Pancreas (tissue), 10 donors: ENCODE measurements around the gene CHID1. TPM values are rescaled to one million over a fixed set of nuclear protein-coding genes. Genes with fewer than 3 reads are reported as not detected.

Experiments used
- ATAC-seq, 4 donors: fragments of 200-7000 bp; cut with Tn5 transposase; one replicate each; pipeline versions ENCODE4 v1.8.0 to v1.9.1; 2020; ENCODE audit warnings: mild to moderate bottlenecking in 4 of 4, moderate library complexity in 4 of 4
- DNase-seq, 6 donors: peaks; one replicate each; pipeline ENCODE4 v3.0.0-alpha.2; 2020
- FAIRE-seq: peaks from 2 replicates; lab custom pipeline; 2012; peaks lifted over from hg19 to GRCh38; lab: Jason Lieb, UNC
- H3K27ac ChIP-seq, 4 donors: fragments of 200-600 bp; sonication (generic); 1 replicate in 3 of 4; 2 replicates in 1 of 4; pipeline versions ENCODE4 v1.5.0 to v1.8.0; 2020
- H3K27me3 ChIP-seq, 4 donors: fragments of 200-600 bp; one replicate each; pipeline ENCODE4 v1.8.0; 2021
- H3K36me3 ChIP-seq, 3 donors: fragments of 200-600 bp; sonication (generic) in 1 of 3; one replicate each; pipeline versions ENCODE4 v1.5.0 to v1.8.0; 2020 to 2021
- H3K4me1 ChIP-seq, 3 donors: fragments of 200-600 bp; one replicate each; pipeline ENCODE4 v1.8.0; 2021
- H3K4me3 ChIP-seq, 4 donors: fragments of 200-600 bp; sonication (generic) in 2 of 4; one replicate each; pipeline versions ENCODE4 v1.5.0 to v1.8.0; 2020 to 2021
- H3K9me3 ChIP-seq, 4 donors: fragments of 200-600 bp; one replicate each; pipeline ENCODE4 v1.8.0; 2021
- WGBS, 2 donors: extraction: QIAGEN DNeasy Blood & Tissue Kit; methylation state at CpG; one replicate each; pipeline ENCODE4 v1.1.7; 2013; 5-methylcytosine and 5-hydroxymethylcytosine counted together
- intact Hi-C, 3 donors: fragments of 100-400 bp; cut with DNase I; formaldehyde crosslinking; loops; one replicate each; pipeline versions ENCODE4 v1.11.1 to v1.14.2; 2022
- polyA plus RNA-seq, 2 donors: library from polyadenylated mRNA; stranded (reverse); fragments of 200-250 nt; gene quantifications; one replicate each; pipeline ENCODE4 v1.2.3, GENCODE V29; 2013
- total RNA-seq, 6 donors: library from RNA; stranded (reverse); fragmentation: NEBNext Ultra II Directional in 4 of 6; extraction: Animal tissue kit (Norgen Biotek cat#: 25700) in 4 of 6; gene quantifications; one replicate each; pipeline versions ENCODE4 v1.2.1 to v1.2.4, GENCODE V29; 2021 to 2023
- TF ChIP-seq, protein P1 (sequence below), 4 donors: fragments of 200-600 bp; sonication (generic) in 3 of 4; IDR thresholded peaks; one replicate each; pipeline versions ENCODE4 v1.5.0 to v1.8.0; 2021; ENCODE audit warnings: antibody characterized with exemption in 4 of 4
- donor health status: healthy with polysubstance abuse.
- donor health status: DM: no; HTN: no; CAD: no; lungs with moderate emphysema.
- donor health status: DM: no; HTN: no; CAD: no.
- donor health status: control.
- donor health status: control.
- donor health status: Bipolar disorder and iron deficiency.
- donor health status: DM: yes; HTN: yes; CAD: no.
- donor health status: DM: no; HTN: no; CAD: no.
- donor health status: DM: no; HTN: no; CAD: no.
- donor health status: DM: yes; HTN: yes; CAD: no.

CHID1 gene
- total and polyA plus RNA-seq, 8 donors = 41.7 to 86.0 (median 62.1) TPM

DNA sequence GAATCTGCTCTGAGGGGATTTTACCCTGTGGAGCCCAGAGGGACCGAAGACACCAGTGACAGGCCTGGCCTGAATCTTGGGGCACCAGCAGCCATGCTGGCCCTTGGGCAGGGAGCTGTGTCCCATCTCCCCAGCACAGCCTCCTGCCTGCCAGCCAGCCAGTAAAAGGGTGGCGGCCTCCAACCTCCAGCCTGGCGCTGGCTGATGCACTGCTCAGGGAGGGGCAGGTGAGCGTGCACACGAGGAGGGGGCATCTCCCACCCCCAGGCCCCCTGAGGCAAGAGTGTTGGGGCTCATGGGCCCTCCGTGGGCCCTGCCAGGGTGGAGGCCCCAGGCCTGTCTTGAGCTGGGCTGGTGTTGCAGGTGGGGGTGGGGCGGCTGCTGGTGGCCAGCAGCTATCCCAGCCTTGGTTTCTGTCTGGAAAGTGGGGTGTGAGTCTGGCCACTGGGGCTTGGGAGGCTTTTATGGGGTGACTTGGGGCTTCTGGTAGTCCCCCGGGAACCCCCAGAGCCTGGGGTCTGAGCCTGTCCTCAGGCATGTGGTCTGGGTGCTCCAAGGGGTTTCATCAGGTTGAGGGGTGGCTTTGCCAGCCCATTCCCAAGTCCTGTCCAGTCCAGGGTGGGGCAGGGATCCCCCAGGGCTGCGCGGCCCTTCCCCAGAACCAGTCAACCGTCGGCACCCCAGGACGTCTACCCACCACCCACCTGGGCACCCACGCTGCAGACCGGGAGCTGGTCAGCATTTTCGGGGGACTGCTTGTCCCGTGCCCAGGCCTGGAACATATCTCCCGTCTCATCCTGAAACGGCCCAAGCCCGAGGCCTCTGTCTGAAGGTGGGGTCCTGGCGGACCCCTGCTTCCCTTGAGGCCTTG, 50.1 kb downstream of the CHID1 start:
- H3K4me3 ChIP-seq = no peak overlapping the region
- H3K27me3 ChIP-seq = no peaks in the 10 kb centered on the region
- no peaks in the 10 kb centered on the region for H3K9me3 ChIP-seq
- no peaks in the 10 kb centered on the region for H3K36me3 ChIP-seq
- intact Hi-C loops = no loop called here
- no peak for FAIRE-seq
- 77 to 86% methylated on average over 21 of the region's 21 CpGs for WGBS, 2 donors
- ATAC-seq = peak in 2 of 4 donors; percentile 3 to 7
- peaks cover 0 to 4% (median 0%) of the 10 kb centered on the region in 3 donors for H3K4me1 ChIP-seq
- no peak overlapping the region for H3K27ac ChIP-seq
- no peak for DNase-seq
- TF ChIP-seq, protein P1, sequence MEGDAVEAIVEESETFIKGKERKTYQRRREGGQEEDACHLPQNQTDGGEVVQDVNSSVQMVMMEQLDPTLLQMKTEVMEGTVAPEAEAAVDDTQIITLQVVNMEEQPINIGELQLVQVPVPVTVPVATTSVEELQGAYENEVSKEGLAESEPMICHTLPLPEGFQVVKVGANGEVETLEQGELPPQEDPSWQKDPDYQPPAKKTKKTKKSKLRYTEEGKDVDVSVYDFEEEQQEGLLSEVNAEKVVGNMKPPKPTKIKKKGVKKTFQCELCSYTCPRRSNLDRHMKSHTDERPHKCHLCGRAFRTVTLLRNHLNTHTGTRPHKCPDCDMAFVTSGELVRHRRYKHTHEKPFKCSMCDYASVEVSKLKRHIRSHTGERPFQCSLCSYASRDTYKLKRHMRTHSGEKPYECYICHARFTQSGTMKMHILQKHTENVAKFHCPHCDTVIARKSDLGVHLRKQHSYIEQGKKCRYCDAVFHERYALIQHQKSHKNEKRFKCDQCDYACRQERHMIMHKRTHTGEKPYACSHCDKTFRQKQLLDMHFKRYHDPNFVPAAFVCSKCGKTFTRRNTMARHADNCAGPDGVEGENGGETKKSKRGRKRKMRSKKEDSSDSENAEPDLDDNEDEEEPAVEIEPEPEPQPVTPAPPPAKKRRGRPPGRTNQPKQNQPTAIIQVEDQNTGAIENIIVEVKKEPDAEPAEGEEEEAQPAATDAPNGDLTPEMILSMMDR (IDR thresholded peaks at IDR 0.05) = no peak

DNA sequence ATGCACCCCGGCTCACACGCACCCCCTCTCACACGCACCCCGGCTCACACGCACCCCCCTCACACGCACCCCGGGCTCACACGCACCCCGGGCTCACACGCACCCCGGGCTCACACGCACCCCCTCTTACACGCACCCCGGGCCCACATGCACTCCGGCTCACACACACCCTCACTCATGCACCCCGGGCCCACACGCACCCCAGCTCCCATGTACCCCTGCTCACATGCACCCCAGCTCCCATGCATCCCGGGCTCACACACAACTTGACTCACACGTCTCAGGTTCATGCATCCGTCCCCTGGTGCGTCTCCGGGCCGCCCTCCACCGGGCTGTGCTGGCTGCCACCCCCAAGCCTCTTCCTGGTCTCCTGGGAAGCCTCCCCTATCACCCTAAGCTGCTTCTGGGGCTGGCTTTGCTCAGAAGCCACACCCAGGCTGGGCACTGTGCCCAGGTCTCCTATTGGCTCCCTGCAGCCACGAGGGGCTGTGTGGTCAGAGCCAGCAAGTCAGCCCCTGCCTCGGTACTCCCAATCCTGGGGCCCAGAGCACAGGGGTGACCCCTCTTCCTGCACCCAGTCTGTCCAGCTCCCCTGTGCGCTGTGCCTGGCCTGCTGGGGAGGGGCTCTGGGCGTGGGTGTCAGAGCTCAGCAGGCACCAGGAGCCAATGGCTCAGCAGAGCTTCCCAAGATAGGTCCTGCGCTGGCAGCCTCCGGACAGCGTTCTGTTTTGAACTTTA, 51.0 kb downstream of the CHID1 start:
- Histone ChIP-seq H3K36me3 (no peaks in the 10 kb centered on the region), H3K27me3 (no peaks in the 10 kb centered on the region), H3K4me3 (no peak overlapping the region), H3K27ac (no peak overlapping the region), H3K4me1 (peaks cover 0 to 4% (median 0%) of the 10 kb centered on the region in 3 donors), H3K9me3 (no peaks in the 10 kb centered on the region)
- intact Hi-C loops = no loop called here
- peak; percentile 49 to 81 (median 77) for ATAC-seq
- WGBS, 2 donors = 40 to 48% methylated on average over 23 to 31 of the region's 31 CpGs
- peak in 4 of 6 donors; percentile 56 to 85 (median 82) for DNase-seq
- TF ChIP-seq, protein P1 (IDR thresholded peaks at IDR 0.05) = no peak
- no peak for FAIRE-seq

DNA sequence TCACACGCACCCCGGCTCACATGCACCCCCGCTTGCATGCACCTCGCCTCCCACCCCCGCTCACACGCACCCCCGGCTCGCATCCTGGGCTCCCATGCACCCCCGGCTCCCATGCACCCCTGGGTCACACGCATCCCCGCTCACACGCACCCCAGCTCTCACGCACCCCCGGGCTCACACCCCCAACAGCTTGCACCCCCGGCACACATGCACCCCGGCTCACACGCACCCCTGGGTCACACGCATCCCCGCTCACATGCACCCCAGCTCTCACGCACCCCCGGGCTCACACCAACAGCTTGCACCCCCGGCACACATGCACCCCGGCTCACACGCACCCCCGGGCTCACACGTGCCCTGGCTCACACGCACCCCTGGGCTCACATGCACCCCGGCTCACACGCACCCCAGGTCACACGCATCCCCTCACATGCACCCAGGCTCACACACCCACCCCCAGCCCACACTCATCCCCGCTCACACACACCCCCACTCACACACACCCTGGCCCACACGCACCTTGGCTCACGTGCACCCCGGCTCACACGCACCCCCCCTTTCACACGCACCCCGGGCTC, 51.8 kb downstream of the CHID1 start:
- H3K27me3 ChIP-seq = no peaks in the 10 kb centered on the region
- TF ChIP-seq, protein P1 (IDR thresholded peaks at IDR 0.05) = no peak
- FAIRE-seq (no peak), DNase-seq (no peak), ATAC-seq (no peak)
- H3K4me1 ChIP-seq = peaks cover 0 to 4% (median 0%) of the 10 kb centered on the region in 3 donors
- intact Hi-C loops = no loop called here
- H3K9me3 ChIP-seq = no peaks in the 10 kb centered on the region
- H3K27ac ChIP-seq = no peak overlapping the region
- WGBS, 2 donors = 73 to 81% methylated on average over 37 of the region's 37 CpGs
- H3K4me3 ChIP-seq = no peak overlapping the region
- H3K36me3 ChIP-seq = no peaks in the 10 kb centered on the region

DNA sequence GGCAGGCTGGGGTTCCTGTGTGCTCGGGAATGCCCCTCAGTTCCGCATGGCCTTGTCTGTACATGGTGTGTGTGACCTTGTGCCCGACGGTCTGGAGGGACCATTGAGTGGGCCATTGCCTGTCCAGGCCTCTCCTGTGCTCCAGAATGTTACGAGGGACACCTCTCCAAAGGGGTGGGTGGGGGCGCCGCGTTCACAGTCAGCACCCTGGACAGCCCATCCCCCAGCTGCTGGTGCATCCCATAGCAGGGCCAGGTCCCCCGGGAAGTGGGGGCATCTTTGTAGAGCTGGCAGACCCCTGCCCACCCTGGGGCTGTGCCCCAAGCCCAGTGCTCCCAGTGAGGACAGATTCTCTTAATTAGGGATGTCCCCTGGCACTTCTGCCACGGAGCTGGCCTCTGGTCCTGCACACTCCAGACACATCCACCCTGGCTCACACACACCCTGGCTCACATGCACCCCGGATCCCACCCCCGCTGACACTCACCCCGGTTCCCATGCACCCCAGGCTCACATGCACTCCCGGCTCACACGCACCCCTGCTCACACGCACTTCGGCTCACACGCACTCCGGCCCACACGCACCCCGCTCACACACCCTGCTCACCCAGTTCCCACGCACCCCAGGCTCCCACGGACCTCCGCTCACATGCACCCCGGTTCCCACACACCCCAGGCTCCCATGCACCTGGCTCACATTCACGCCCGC, 52.4 kb downstream of the CHID1 start:
- Histone ChIP-seq H3K27ac (no peak overlapping the region), H3K4me1 (peaks cover 0 to 4% (median 0%) of the 10 kb centered on the region in 3 donors), H3K27me3 (no peaks in the 10 kb centered on the region), H3K4me3 (no peak overlapping the region), H3K36me3 (no peaks in the 10 kb centered on the region), H3K9me3 (no peaks in the 10 kb centered on the region)
- no peak for DNase-seq
- FAIRE-seq = no peak
- intact Hi-C loops = no loop called here
- TF ChIP-seq, protein P1 (IDR thresholded peaks at IDR 0.05) = no peak
- ATAC-seq = no peak
- WGBS, 2 donors = 75 to 82% methylated on average over 27 of the region's 27 CpGs
